Fibroblast of gingiva (primary cell): ENCODE data around the gene GPR39.

Source experiments
- DNase-seq: peaks from one replicate; pipeline ENCODE4 v3.0.0-alpha.2; 2011; ENCODE audit warnings: low read depth

The GPR39 gene

DNA sequence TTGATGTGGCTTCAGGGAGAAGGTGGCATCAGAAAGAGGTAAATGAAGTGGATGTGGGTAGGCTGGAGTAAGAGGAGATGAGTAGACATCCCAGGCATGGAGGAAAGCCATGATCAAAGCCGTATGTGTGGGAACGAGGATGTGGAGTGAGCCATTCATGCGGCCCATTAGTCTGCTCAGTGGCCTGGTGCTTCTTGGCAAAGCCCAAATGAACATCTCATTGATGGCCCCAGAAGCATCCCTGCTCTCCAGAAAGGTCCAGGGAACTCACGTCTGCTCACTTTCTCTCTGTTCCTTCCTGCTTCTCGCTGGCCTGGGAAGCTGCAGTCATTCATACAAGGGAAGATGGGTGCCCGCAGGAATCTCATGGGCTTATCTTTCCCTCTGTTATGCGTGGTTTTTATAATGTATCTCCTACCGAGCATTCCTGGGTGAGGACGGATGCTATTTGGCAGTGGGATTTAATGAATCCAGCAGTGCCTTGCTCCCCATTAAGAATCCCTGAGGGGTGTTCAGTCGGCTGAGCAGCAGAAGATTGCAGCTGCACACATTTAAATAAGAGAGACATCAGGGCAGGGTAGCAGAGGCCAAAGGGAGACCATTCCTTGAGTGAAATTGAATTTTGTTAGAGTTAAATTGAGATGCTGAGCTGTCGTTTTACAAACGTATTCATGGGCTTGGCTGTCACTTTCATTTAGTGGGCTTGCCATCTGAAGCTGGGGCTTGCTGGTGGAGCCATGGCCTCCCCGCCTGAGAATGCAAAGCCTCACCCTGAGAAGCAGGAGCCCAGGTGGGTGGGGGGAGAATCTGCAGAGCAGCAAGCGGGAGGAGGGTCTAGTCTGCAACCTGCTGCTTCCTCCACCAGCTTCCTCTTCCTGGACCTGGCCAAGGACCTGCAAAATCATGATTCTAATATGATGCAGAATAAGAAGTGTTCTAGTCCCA lies 188.9 kb downstream of the GPR39 start:
- no peak for DNase-seq

DNA sequence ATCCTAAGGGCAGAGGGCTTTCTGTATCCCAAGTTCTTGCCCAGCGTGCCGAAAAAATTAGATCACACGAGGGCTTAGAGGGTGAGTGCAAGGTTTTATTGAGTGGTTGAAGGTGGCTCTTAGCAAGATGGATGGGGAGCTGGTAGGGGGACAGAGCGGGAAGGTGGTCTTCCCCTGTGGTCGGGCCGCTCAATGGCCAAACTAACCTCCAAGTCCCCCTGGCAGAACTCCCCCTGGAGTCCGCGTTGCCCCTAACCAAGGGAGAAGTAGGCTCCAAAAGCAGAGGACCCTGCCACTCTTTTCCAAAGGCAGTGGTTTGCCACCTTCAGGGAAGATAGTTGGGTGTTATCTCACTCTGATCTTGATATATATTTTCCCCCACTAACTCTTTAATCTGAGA lies 190.0 kb downstream of the GPR39 start:
- no peak for DNase-seq

DNA sequence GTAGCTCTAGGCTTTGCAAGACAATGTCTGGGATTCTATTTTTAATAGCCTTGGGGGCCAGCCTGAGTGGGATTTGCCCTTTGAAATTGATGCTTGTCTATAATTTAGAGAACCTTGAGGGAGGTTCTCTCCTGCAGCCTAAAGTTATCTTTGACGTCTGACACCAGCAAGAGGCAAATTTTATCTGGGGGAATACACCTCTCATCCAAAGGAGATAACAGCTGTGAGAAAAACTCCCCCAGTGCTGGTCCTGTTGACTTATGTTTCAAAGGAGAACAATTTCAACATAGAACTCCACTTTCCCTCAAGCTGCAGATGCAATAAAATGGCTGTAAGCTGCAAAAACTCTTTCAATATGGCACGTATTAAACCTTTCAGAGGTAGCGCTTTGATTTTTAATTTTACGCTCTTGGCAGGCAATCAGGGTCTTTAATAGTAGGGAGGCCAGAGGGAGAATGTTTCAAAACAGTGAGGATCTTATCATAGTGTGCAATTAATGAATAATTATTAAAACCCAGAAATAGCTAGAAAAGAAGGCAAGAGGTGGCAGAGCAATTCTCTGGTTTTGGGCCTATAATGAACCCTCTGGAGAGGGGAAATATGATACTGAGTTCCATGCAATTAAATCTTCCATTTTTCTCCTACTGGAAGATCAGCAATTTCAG lies 191.0 kb downstream of the GPR39 start:
- no peak for DNase-seq

DNA sequence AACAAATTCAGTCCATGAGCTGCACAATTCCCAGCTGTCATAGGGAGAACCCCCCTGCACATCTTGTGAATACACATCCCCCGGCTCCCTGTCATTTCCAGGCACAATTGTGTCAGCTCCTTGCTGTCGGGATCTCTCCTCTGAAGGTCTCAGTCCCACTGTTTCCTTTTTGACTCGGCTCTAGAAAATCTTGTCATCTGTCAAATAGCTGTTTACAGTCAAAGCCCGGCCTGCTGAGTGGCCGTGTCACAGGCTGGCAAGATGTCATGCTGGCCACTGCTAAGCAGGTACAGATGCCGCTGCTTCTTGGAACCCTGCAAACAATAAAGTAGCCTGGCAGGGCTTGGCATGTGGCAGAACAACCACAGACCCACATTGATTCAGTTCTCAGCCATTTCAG lies 191.7 kb downstream of the GPR39 start:
- no peak for DNase-seq

DNA sequence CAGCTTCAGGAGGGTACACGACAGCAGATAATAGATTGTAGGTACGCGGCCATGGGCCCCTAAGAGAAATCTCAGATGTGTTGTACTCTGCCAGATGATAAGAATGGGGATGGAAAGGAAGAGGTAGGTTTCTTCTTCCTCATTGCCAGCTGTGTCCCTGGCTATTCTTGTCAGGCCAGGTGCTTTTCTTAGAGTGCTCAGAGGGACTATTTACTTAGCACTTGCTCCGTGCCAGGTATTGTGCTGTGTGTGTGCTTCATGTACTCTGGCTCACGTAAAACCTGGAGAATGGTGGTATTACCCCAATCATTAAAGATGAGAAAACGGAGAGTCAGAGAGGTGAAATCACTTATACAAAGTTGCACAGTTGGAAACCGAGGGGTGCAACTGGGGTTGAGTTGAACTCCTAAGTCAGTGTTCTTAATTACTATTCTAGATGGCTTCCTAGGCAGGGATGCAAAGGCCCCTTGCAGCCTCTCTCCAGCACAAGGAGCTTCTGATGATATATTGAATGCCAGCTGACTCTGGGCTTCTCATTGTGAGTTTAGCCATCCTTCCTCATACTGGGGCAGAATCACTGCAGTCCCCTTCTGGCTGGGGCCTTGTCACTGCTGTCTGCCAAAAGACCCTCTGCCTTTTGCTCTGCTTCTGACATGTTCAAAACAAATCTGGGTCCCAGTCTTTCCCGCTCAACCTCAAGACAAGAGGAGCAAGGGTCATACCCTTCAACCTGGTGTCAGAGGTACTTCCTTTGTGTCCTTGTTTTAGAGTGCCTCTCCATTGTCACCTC lies 192.7 kb downstream of the GPR39 start:
- no peak for DNase-seq

DNA sequence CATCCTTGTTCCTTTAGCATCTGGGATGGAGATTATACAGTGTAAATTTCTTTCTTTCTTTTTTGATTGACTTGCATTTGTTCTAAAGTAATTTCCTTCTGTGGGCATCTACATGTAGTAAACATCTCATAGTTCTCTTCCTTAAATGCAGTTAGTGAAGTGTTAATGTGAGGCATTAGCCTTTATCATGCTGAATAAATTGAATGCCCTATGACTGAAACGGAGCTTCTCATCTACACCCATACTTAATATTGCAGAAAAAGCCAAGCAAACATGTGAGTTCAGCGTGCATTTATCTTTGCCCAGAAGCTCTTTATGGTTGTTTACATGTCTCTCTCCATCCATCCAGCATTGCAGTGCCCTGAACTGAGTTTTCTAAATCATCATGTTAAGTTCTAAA lies 195.1 kb downstream of the GPR39 start:
- DNase-seq: no peak

DNA sequence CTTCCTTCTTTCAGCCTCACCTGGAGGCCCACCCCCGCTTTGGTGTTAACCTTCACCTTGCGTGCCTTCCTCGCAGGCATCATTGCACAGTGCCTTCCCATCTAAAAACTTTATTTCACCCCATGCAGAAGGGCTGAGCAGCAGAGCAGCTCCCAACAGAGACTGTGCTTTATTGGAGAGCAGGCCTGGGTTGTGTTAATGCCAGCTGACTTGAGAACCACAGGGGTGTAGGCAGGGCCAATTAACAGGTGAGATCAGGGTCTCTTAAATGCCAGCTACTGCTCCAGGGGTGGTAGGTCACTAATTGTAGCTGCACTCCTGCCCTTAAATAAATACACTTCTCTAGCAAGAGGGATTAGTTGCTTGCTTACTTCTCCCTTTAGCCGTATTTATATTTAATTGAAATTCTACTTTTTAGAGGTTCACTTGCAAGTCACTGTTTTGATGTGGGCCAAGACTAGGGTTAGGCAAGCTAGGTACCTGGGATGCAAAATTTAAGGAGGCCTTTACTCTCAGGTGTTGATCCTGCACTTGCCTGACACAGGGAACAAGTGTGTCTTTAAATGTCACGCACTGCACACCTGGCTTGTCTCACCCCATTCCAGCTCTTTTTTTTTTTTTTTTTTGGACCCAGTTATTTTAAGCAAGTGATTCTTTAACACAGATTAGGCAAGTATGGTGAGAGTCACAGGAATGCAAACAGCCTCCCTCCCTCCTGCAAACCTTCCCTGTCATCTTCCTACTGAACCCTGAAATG lies 198.9 kb downstream of the GPR39 start:
- DNase-seq: no peak

DNA sequence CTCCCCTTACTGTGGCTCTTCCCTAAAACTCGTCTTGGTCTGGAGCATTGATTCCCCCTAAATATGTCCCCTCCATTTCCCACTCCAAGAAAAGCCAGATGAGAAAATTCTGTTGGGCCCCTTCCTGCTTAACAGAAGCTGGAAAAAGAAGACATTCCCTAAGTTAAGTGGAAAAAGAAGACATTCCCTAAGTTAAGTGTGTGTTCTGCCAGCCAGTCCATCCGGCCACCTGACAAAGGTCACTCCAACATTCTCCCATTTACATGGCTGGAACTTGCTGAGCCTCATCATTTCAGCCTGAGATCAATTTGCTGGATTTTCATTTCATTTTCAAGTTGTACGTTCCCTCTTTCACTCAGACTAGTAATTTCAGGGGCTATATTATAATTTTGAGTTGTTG lies 201.4 kb downstream of the GPR39 start:
- DNase-seq: no peak

DNA sequence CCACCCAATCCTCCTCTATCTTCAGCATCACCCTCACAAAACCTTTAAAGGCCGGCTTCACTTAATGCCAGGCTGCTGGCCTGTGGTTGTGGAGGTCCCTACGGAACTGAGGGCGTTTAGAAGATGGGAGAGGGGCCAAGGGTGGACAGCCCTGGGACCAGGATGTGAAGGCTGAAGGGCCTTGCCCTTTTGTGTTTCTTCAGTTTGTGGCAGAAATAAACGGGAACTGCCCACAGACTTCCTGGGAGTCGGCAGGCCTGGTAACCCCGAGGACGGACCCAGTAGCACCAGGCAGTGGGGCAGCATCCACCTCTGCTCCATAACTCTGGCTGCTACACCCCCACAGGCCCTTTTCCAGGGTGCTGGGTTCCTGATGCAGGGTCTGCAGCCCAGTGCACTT lies 202.1 kb downstream of the GPR39 start:
- no peak for DNase-seq

DNA sequence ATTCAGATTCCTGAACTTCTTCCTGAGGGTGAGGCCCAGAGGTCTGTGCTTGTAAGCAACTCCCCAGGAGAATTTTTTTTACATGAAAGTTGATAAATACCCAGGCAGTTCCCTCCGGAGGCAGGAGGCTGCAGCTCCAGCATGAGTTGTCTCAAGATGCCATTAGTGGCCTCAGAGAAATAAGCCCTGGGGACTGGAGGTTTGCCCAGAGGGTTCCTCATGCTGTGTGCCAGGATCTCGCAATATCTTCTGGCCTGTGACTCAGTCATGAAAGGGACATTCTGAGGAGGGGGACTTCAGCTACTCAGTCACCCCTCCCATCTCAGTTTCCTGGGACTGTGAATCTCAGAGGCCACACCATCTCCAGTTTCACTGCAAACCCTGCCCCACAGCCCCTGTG lies 203.5 kb downstream of the GPR39 start:
- peak; percentile 29 for DNase-seq

DNA sequence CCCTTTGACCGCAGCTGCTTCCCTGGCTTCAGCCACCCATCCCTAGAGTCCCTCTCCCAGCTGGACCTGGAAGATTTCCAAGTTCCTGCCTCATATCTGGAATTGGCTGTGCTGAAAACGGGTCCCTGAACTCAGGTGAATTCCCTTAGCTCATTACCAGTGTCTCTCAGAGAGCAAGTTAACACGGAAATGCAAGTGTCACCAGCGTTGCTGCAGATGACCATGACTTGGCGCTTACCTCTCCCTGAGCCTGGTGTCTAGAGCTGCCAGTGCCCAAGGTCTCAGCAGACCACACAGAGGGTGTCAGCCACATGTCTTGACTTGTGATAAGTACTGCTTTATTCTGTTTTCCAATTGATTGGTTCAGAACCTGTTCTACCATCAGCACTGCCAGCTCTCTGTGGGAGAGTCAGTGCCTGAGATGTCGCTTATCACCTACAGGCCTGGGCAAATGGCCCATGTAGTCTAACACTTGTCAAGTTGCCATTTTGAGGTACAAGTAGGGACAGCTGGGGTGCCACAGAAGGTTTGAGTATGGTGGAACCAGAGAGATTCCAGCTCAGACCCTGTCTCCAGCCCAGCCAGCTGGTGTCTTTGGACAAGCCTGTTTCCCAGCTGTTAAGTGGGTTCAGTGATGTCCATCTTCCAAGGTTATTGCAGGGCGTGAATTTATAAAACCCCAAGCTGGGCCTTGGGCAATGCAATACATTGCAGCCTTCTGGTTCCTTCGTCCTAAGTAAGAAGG lies 204.7 kb downstream of the GPR39 start:
- no peak for DNase-seq

DNA sequence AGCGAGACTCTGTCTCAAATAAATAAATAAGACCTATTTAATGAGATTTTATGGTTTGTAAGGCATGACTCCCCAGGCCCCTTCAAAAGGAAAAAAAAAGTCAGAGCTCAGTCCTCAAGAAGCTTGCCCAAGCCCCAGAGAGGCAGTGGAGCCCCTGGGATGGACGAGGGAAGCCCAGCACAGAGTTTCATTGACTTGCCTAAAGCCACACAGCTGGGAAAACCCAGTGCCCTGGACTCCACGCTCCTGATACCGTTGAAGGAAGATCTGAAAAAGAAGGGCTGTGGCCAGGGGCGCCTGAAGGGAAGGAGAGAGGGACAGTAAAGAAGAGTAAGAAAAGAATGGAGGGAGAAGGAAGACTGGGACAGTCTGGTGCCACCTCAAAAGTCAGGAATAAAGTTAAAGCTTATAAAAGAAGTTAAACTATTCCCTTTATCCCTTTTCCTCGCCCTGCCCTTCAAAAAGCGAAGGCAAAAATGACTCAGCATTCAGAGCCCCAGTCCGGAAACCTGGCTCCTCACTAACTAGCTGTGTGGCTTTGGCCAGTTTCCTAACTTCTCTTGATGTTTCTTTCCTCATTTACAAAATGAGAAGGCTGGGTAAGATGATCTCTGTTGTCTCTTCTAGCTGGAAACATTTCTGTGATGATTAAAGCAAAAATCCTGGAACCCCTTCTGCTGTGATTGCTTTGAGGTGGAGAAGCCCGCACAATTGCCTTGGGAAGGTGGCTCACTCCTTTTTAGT lies 206.7 kb downstream of the GPR39 start:
- DNase-seq: peak; percentile 74

DNA sequence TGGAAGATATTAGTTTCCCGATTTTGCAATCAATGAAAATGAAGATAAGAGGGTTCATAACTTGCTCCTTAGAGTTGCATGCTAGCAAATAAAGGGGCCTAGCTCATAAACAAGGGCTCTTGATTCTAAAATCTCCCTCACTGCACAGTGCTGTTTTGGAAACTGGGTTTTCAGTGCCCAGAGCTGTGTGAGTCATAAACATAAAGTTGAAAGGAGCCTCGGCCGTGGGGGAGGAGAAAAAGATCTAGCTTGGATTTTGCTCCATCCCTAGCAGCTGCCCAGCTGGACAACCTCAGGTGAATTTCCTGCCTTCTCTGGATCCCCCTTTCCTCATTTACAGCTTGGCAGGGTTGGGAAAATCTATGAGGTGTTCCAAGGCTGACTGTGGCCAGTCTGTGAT lies 210.9 kb downstream of the GPR39 start:
- DNase-seq: no peak

DNA sequence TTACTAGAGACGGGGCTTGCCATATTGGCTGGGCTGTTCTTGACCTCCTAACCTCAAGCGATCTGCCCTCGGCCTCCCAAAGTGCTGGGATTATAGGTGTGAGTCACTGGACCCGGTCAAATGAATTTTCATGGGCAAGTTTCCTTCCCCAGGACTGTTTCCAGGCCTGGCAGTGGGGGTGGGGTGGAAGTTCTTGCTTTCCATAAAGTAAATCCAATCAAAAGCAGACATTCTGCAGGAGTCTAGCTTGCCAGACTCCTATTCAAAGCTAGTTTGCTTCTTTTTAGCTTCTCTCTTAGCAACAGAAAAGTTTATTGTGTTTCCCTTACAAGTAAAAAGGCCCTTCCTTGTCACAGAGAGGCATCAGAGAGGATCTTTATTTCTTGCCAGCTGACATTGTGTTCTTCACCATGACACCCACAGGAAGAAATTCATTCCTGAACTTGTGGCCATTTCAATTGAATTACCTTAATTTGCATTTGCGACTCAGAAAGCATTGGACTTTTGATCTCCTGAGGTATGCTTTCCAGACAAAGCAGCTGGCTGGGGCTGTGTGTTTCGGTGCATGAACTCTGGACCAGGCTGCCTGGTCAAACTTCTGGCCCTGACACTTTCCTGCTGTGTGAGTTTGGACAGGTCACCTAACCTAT lies 215.5 kb downstream of the GPR39 start:
- peak; percentile 5 for DNase-seq

DNA sequence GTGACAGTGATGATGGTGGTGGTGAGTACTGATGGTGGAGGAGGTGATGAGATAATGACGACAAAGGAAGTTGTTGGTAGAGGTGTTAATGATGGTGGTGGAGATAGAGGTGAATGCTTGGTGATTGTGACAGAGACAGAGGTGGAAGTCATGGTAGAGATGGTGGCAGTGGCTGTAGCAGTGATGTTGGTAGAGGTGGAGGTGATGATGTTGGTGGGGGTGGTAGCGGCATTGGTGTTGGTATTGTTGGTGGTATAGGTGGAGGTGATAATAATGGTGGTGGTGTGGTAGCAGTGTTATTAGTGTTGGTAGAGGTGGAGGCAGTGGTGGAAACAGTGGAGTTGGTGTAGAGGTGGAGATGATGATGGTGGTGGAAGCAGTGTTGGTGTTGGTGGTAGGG lies 217.0 kb downstream of the GPR39 start:
- DNase-seq: no peak

DNA sequence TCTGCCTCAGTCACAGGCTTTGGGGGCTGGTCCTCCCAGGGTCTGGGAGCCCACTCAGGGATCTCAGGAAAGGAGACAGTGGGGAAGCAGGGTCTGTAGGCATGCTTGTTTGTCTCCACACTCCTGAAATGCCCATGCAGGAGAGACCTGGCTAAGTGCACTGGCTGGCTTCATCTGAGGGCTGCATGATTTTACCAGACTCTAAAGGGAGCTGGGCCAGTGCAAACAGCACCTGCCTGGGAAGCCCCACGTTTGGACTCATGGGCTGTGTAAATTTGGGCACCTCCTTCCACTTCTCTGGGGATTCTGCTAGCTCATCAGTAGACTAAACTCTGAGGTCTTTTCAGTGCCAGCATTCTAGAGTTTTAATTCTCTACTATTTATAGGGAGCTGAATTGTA lies 219.7 kb downstream of the GPR39 start:
- DNase-seq: no peak

DNA sequence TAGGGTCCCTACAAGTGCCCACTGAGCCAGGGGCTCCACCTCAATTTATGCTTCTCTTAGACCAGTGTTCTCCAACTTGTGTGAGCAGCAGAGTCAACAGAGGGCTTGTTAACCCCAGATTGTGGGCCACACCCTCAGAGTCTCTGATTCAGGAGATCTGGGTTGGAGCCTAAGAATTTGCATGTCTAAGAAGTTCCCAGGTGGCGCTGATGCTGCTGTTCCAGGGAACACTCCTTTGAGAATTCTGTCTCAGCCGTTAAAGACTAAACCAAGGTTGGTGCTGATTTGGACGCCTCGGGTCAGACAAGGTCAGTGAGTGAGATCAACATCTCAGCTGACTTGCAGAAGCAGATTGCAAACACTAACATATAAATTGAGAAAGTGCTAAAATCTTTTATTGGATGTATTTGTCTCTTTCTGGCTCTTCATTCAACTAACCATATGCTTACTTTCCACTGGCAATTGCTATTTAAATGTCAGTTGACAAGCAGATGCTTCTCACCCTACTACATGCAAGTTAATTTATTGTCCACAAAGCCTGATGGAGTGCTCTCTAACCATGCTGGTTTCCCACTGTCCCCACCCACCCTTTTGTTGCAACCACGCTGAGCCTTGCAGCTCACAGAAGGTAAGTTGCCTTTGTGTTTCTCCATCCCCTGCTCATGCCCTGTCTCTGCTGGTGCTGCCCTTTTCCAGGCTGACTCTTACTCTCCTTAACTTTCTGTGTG lies 221.9 kb downstream of the GPR39 start:
- DNase-seq: no peak

DNA sequence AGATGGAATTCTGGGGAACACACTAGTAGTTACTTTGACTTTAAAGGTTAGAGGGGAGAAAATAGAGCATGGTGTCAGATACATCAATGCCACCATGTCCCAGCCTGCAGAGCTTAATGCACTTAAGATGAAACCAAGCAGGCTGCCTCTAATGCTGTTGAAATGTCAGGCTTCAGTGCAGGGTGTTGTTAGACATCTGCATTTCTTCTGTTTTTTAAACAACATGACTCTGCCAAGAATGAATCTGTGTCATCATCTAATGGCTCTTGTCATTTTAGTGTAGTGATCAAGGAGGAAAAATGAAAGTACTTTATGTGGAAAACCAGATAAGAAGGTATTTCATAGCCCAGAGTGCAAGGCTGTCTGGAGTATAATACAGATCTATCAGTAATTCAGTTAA lies 223.5 kb downstream of the GPR39 start:
- no peak for DNase-seq

DNA sequence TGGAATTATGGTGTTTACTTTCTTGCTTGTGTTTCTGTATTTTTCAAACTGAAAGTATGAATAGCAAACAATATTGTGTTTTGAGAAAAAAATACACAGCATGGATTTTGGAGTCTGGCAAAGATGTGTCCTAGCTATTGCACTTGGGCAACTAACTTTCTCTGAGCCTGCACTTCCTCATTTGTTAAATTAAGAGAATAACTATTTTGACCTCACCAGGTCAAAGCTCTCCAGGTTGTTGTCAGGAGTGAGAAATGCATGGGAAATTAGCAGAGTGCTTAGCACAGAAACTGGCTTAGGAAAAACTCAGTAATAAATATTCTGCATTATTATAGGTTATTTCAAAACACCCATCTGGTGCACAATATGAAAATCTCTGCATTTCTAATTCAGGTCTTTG lies 225.2 kb downstream of the GPR39 start:
- DNase-seq: no peak
